ENCODE results near the gene HMGCS2. TPM values are rescaled to one million over a fixed set of nuclear protein-coding genes. Genes with fewer than 3 reads are reported as not detected.

Gene HMGCS2
- total RNA-seq, 1 donor from 2014 or later, result 65.5 TPM

DNA sequence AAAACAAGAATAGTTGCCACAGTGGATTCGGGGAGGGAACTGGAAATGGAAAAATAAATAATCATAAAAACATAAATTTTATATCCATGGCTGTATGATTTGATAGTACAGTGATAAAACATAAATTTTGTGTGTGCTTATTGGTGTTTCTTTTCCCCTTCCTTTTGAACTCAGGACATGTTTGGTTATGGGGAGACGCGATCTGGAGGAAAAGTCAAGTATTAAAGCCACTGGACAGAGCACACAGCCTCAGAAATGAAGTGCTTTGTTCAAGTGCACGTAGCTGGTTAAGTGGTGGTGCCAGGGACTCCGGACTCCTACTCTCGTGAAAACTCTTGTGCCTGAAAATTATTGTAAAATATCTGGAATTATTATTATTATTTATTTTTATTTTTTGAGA lies 9.7 kb upstream of the HMGCS2 start:
- Histone ChIP-seq H3K9me3 (replicated peaks) (no peaks in the 10 kb centered on the region), H3K27ac (replicated peaks) (no peak overlapping the region), H3K36me3 (no peaks in the 10 kb centered on the region), H3K4me1 (peaks cover 21% of the 10 kb centered on the region), H3K4me3 (no peak overlapping the region), H3K27me3 (ENCODE audit: low read depth) (no peaks in the 10 kb centered on the region)
- no peak for DNase-seq
- TF ChIP-seq, protein P1, sequence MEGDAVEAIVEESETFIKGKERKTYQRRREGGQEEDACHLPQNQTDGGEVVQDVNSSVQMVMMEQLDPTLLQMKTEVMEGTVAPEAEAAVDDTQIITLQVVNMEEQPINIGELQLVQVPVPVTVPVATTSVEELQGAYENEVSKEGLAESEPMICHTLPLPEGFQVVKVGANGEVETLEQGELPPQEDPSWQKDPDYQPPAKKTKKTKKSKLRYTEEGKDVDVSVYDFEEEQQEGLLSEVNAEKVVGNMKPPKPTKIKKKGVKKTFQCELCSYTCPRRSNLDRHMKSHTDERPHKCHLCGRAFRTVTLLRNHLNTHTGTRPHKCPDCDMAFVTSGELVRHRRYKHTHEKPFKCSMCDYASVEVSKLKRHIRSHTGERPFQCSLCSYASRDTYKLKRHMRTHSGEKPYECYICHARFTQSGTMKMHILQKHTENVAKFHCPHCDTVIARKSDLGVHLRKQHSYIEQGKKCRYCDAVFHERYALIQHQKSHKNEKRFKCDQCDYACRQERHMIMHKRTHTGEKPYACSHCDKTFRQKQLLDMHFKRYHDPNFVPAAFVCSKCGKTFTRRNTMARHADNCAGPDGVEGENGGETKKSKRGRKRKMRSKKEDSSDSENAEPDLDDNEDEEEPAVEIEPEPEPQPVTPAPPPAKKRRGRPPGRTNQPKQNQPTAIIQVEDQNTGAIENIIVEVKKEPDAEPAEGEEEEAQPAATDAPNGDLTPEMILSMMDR (IDR thresholded peaks at IDR 0.05; ENCODE audit: borderline replicate concordance), result no peak
- intact Hi-C loops (cut with micrococcal nuclease), result no loop called here

- H3K4me1 ChIP-seq, result peaks cover 39% of the 10 kb centered on the region
- DNase-seq, result no peak
- no peaks in the 10 kb centered on the region for H3K9me3 ChIP-seq (replicated peaks)
- no peaks in the 10 kb centered on the region for H3K36me3 ChIP-seq
- intact Hi-C loops (cut with micrococcal nuclease), result no loop called here
- H3K27ac ChIP-seq (replicated peaks), result peak overlapping the region; percentile 70
- TF ChIP-seq, protein P1 (IDR thresholded peaks at IDR 0.05; ENCODE audit: borderline replicate concordance), result no peak
- H3K4me3 ChIP-seq, result no peak overlapping the region
- no peaks in the 10 kb centered on the region for H3K27me3 ChIP-seq (ENCODE audit: low read depth)
Observed at GRCh38 chr1:119774746-119775490, 6.2 kb upstream of the HMGCS2 start.

DNA sequence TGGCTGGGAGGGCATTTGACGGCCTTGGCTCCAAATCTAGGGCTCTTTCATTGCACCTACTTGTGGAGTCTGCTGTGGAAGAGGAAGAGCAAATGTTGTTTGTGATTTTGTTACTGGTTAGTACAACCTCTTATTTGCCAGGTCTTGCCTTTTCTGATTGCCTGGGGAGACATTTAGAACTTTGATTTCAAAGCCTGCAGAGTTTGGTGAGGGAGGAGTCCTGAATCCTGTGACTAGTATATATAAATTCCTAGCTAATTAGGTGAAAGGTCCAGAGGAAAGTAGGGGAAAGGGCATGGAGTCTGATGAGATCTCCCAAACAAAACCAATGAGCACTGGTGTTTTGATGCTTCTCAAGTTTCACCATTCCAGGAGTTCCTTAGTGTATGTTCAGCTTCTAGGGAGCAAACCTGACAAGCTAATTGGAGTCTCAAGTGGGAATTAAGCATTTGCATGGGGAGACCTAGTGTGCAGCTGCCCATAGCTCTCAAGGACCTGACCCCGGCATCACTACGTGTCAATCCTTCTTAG lies 5.1 kb upstream of the HMGCS2 start:
- Histone ChIP-seq H3K27me3 (ENCODE audit: low read depth) (no peaks in the 10 kb centered on the region), H3K4me3 (no peak overlapping the region), H3K4me1 (peaks cover 40% of the 10 kb centered on the region), H3K36me3 (no peaks in the 10 kb centered on the region), H3K27ac (replicated peaks) (peak overlapping the region; percentile 70), H3K9me3 (replicated peaks) (no peaks in the 10 kb centered on the region)
- intact Hi-C loops (cut with micrococcal nuclease), result no loop called here
- TF ChIP-seq, protein P1 (IDR thresholded peaks at IDR 0.05; ENCODE audit: borderline replicate concordance), result no peak
- DNase-seq, result no peak

- Histone ChIP-seq H3K27ac (replicated peaks) (no peak overlapping the region), H3K9me3 (replicated peaks) (no peaks in the 10 kb centered on the region), H3K27me3 (ENCODE audit: low read depth) (no peaks in the 10 kb centered on the region), H3K36me3 (no peaks in the 10 kb centered on the region), H3K4me3 (no peak overlapping the region), H3K4me1 (peaks cover 46% of the 10 kb centered on the region)
- TF ChIP-seq, protein P1 (IDR thresholded peaks at IDR 0.05; ENCODE audit: borderline replicate concordance), result no peak
- no peak for DNase-seq
- intact Hi-C loops (cut with micrococcal nuclease), result no loop called here
Observed at GRCh38 chr1:119772298-119772697, 3.6 kb upstream of the HMGCS2 start.

DNA sequence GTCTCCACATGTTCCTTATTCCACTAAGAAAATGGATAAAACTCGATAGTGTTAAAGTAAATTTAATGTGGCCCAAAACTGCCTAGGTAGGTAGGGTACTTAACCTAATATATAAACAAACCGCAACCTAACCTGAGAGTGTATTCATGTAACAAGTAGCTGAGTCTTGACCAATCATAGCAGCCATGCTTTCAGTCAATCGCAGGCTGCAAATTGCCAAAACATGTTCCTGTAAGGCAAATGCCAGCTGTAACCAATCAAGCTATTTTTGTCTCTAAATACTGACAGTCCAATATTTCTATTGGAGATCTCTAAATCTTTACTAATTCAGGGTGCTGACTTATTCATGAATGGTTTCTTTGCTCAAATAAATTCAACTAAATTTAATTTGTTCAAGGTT lies 3.1 kb upstream of the HMGCS2 start:
- Histone ChIP-seq H3K4me3 (no peak overlapping the region), H3K27me3 (ENCODE audit: low read depth) (no peaks in the 10 kb centered on the region), H3K36me3 (no peaks in the 10 kb centered on the region), H3K4me1 (peaks cover 51% of the 10 kb centered on the region), H3K27ac (replicated peaks) (no peak overlapping the region), H3K9me3 (replicated peaks) (no peaks in the 10 kb centered on the region)
- DNase-seq, result no peak
- intact Hi-C loops (cut with micrococcal nuclease), result no loop called here
- TF ChIP-seq, protein P1 (IDR thresholded peaks at IDR 0.05; ENCODE audit: borderline replicate concordance), result no peak
